Liver (tissue), 9 donors: ENCODE data around the gene INO80D. TPM values are rescaled to one million over a fixed set of nuclear protein-coding genes. Genes with fewer than 3 reads are reported as not detected.

Source experiments
- DNase-seq: peaks from one replicate; pipeline ENCODE4 v3.0.0-alpha.2; 2017; ENCODE audit warnings: low spot score
- H3K27ac ChIP-seq, 2 donors: one replicate each; pipeline ENCODE4 v1.7.0; 2013; ENCODE audit warnings: inconsistent platforms in 2 of 2, low read length in 2 of 2, control low read depth in 1 of 2, low read depth in 1 of 2, mild to moderate bottlenecking in 1 of 2
- H3K27me3 ChIP-seq, 4 donors: one replicate each; pipeline versions ENCODE4 v1.6.1 to v1.7.0; 2013; ENCODE audit warnings: low read length in 3 of 4, inconsistent platforms in 1 of 4, mild to moderate bottlenecking in 1 of 4, moderate library complexity in 1 of 4; ENCODE audit not compliant: control insufficient read depth in 4 of 4, insufficient read depth in 4 of 4
- H3K36me3 ChIP-seq, 4 donors: one replicate each; pipeline versions ENCODE4 v1.6.1 to v1.7.0; 2013; ENCODE audit warnings: low read length in 3 of 4, mild to moderate bottlenecking in 3 of 4, low read depth in 1 of 4, moderate library complexity in 1 of 4; ENCODE audit not compliant: control insufficient read depth in 4 of 4, insufficient read depth in 3 of 4
- H3K4me1 ChIP-seq, 4 donors: one replicate each; pipeline versions ENCODE4 v1.6.1 to v1.7.0; 2013; ENCODE audit warnings: low read length in 3 of 4, mild to moderate bottlenecking in 3 of 4, moderate library complexity in 1 of 4; ENCODE audit not compliant: control insufficient read depth in 4 of 4, insufficient read depth in 4 of 4
- H3K4me3 ChIP-seq, 3 donors: one replicate each; pipeline versions ENCODE4 v1.6.1 to v1.7.0; 2013; ENCODE audit warnings: low read length in 3 of 3, control low read depth in 1 of 3, low read depth in 1 of 3, mild to moderate bottlenecking in 1 of 3
- H3K9ac ChIP-seq, 2 donors: one replicate each; pipeline ENCODE4 v1.7.0; 2013; ENCODE audit warnings: low read length in 2 of 2, mild to moderate bottlenecking in 2 of 2, moderate library complexity in 2 of 2, control low read depth in 1 of 2, low read depth in 1 of 2
- H3K9me3 ChIP-seq, 4 donors: one replicate each; pipeline versions ENCODE4 v1.6.1 to v1.7.0; 2013; ENCODE audit warnings: low read length in 3 of 4; ENCODE audit not compliant: control insufficient read depth in 4 of 4
- ATF3 ChIP-seq: IDR thresholded peaks from 2 replicates; pipeline ENCODE4 v1.6.1; 2016; ENCODE audit warnings: antibody characterized with exemption
- CTCF ChIP-seq: fragments of 150-350 bp; IDR thresholded peaks from 2 replicates; pipeline ENCODE4 v1.5.1; 2017; ENCODE audit warnings: improper control_type of control experiment, low read depth, low read length; ENCODE audit not compliant: missing input control
- EGR1 ChIP-seq, 2 donors: IDR thresholded peaks; 2 replicates each; pipeline ENCODE4 v1.6.1; 2016 to 2018; ENCODE audit warnings: antibody characterized with exemption in 2 of 2, low read depth in 2 of 2
- FOXA2 ChIP-seq: IDR thresholded peaks from 2 replicates; pipeline ENCODE4 v1.6.1; 2016; ENCODE audit warnings: antibody characterized with exemption
- GABPA ChIP-seq, 2 donors: IDR thresholded peaks in 1 of 2; conservative IDR thresholded peaks in 1 of 2; 2 replicates each; pipeline ENCODE4 v1.6.1; 2016; ENCODE audit warnings: antibody characterized with exemption in 2 of 2, mild to moderate bottlenecking in 1 of 2, moderate library complexity in 1 of 2
- HNF4A ChIP-seq, 2 donors: conservative IDR thresholded peaks; 2 replicates each; pipeline ENCODE4 v1.6.1; 2016; ENCODE audit warnings: antibody characterized with exemption in 2 of 2, mild to moderate bottlenecking in 2 of 2
- HNF4G ChIP-seq: IDR thresholded peaks from 2 replicates; pipeline ENCODE4 v1.6.1; 2016; ENCODE audit warnings: antibody characterized with exemption
- JUND ChIP-seq, 2 donors: IDR thresholded peaks; 2 replicates each; pipeline ENCODE4 v1.6.1; 2016; ENCODE audit warnings: antibody characterized with exemption in 2 of 2
- MAX ChIP-seq: IDR thresholded peaks from 2 replicates; pipeline ENCODE4 v1.6.1; 2016; ENCODE audit warnings: antibody characterized with exemption
- NR2F2 ChIP-seq: IDR thresholded peaks from 2 replicates; pipeline ENCODE4 v1.6.1; 2016; ENCODE audit warnings: antibody characterized with exemption
- RAD21 ChIP-seq, 2 donors: IDR thresholded peaks; 2 replicates each; pipeline ENCODE4 v1.6.1; 2016; ENCODE audit warnings: antibody characterized with exemption in 2 of 2, mild to moderate bottlenecking in 2 of 2
- RXRA ChIP-seq, 2 donors: IDR thresholded peaks; 2 replicates each; pipeline ENCODE4 v1.6.1; 2017 to 2018; ENCODE audit warnings: antibody characterized with exemption in 2 of 2, mild to moderate bottlenecking in 1 of 2
- SP1 ChIP-seq: IDR thresholded peaks from 2 replicates; pipeline ENCODE4 v1.6.1; 2018; ENCODE audit warnings: antibody characterized with exemption, mild to moderate bottlenecking
- TAF1 ChIP-seq: conservative IDR thresholded peaks from 2 replicates; pipeline ENCODE4 v1.6.1; 2016; ENCODE audit warnings: antibody characterized with exemption, mild to moderate bottlenecking
- YY1 ChIP-seq: IDR thresholded peaks from 2 replicates; pipeline ENCODE4 v1.6.1; 2016; ENCODE audit warnings: antibody characterized with exemption, mild to moderate bottlenecking
- WGBS: extraction: QIAGEN DNeasy Blood & Tissue Kit; methylation state at CpG from one replicate; pipeline ENCODE4 v1.1.7; 2013; 5-methylcytosine and 5-hydroxymethylcytosine counted together
- polyA plus RNA-seq, 2 donors: library from polyadenylated mRNA; stranded (reverse) in 1 of 2; unstranded in 1 of 2; fragments of 200-250 nt in 1 of 2; fragments of >200 nt in 1 of 2; fragmentation: Nextera tagmentation in 1 of 2; extraction: Ambion mirVana in 1 of 2; gene quantifications; one replicate each; pipeline versions ENCODE4 v1.2.1 to v1.2.3, GENCODE V29; 2013 to 2015
- total RNA-seq, 2 donors: library from RNA; depleted of rRNA; stranded (reverse); fragments of >200 nt; gene quantifications; one replicate each; pipeline ENCODE4 v1.2.3, GENCODE V29; 2014
- TF ChIP-seq, protein P1 (sequence below): IDR thresholded peaks from 2 replicates; pipeline ENCODE4 v1.6.1; 2016; ENCODE audit warnings: antibody characterized with exemption, mild to moderate bottlenecking
- donor health status: healthy.
- donor health status: healthy.
- donor health status: healthy.
- donor health status: healthy.
- donor health status: healthy.

INO80D gene
- total and polyA plus RNA-seq, 4 donors, result 0.76 to 10.3 (median 5.4) TPM

DNA sequence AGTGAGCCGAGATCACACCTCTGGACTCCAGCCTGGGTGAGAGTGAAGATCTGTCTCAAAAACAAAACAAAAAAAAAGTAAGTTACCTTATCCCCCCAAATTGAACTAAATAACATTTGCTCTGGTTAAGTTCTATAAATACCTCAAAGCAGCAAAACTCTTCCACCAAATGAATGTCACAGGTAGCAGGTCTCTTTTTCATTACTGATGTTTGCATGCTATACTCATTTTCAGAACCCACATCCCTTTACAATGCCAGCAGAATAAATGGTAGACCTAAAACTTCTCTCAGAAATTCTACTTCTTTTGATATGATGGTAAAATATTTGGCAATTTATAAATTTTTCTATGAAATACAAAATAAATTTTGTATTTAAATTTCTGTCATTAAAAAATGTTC, 22.3 kb downstream of the INO80D start:
- H3K9ac ChIP-seq, result no peak overlapping the region
- no peak for DNase-seq
- peaks cover 0 to 10% (median 4%) of the 10 kb centered on the region in 4 donors for H3K36me3 ChIP-seq
- TF ChIP-seq CTCF (no peak), JUND (IDR thresholded peaks at IDR 0.05) (no peak), TAF1 (no peak), EGR1 (IDR thresholded peaks at IDR 0.05; ENCODE audit: low read depth in 2 of 2) (no peak), GABPA (IDR thresholded peaks at IDR 0.05 in 1 of 2, conservative IDR thresholded peaks at IDR 0.05 in 1 of 2) (no peak), FOXA2 (no peak), RAD21 (IDR thresholded peaks at IDR 0.05) (no peak), ATF3 (no peak), YY1 (no peak), MAX (no peak), HNF4A (conservative IDR thresholded peaks at IDR 0.05) (no peak), RXRA (IDR thresholded peaks at IDR 0.05) (no peak), NR2F2 (no peak)
- TF ChIP-seq, protein P1, sequence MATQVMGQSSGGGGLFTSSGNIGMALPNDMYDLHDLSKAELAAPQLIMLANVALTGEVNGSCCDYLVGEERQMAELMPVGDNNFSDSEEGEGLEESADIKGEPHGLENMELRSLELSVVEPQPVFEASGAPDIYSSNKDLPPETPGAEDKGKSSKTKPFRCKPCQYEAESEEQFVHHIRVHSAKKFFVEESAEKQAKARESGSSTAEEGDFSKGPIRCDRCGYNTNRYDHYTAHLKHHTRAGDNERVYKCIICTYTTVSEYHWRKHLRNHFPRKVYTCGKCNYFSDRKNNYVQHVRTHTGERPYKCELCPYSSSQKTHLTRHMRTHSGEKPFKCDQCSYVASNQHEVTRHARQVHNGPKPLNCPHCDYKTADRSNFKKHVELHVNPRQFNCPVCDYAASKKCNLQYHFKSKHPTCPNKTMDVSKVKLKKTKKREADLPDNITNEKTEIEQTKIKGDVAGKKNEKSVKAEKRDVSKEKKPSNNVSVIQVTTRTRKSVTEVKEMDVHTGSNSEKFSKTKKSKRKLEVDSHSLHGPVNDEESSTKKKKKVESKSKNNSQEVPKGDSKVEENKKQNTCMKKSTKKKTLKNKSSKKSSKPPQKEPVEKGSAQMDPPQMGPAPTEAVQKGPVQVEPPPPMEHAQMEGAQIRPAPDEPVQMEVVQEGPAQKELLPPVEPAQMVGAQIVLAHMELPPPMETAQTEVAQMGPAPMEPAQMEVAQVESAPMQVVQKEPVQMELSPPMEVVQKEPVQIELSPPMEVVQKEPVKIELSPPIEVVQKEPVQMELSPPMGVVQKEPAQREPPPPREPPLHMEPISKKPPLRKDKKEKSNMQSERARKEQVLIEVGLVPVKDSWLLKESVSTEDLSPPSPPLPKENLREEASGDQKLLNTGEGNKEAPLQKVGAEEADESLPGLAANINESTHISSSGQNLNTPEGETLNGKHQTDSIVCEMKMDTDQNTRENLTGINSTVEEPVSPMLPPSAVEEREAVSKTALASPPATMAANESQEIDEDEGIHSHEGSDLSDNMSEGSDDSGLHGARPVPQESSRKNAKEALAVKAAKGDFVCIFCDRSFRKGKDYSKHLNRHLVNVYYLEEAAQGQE, result no peak
- H3K9me3 ChIP-seq, result no peaks in the 10 kb centered on the region
- H3K4me1 ChIP-seq, result no peaks in the 10 kb centered on the region
- H3K4me3 ChIP-seq, result no peak overlapping the region
- WGBS, result 100% methylated on average over 1 of the region's 1 CpG
- no peaks in the 10 kb centered on the region for H3K27me3 ChIP-seq
- H3K27ac ChIP-seq, result no peak overlapping the region

GRCh38 chr2:206062724-206063123, 23.2 kb downstream of the INO80D start:
- Histone ChIP-seq H3K4me3 (no peak overlapping the region), H3K9me3 (no peaks in the 10 kb centered on the region), H3K27me3 (no peaks in the 10 kb centered on the region), H3K9ac (no peak overlapping the region), H3K36me3 (peaks cover 0 to 10% (median 4%) of the 10 kb centered on the region in 4 donors), H3K4me1 (no peaks in the 10 kb centered on the region), H3K27ac (no peak overlapping the region)
- 94% methylated on average over 7 of the region's 7 CpGs for WGBS
- DNase-seq, result no peak
- TF ChIP-seq HNF4G, result no peak
- no peak for TF ChIP-seq FOXA2
- no peak for TF ChIP-seq SP1
- no peak for TF ChIP-seq CTCF
- no peak for TF ChIP-seq NR2F2
- TF ChIP-seq, protein P1, result no peak
- no peak for TF ChIP-seq GABPA (IDR thresholded peaks at IDR 0.05 in 1 of 2, conservative IDR thresholded peaks at IDR 0.05 in 1 of 2)
- TF ChIP-seq JUND (IDR thresholded peaks at IDR 0.05), result no peak
